MG63 (cell line): ENCODE measurements around the gene TPO. TPM values are rescaled to one million over a fixed set of nuclear protein-coding genes. Genes with fewer than 3 reads are reported as not detected.

ENCODE experiments used
- DNase-seq: peaks from one replicate; pipeline ENCODE4 v3.0.0-alpha.2; 2020
- H3K27me3 ChIP-seq: fragments of 250-450 bp; sonication (Bioruptor Pico); 2 replicates; pipeline ENCODE4 v1.5.1; 2020; ENCODE audit warnings: mild to moderate bottlenecking, moderate library complexity
- H3K36me3 ChIP-seq: fragments of 250-450 bp; sonication (Bioruptor Pico); 2 replicates; pipeline ENCODE4 v1.5.1; 2020; ENCODE audit warnings: mild to moderate bottlenecking, moderate library complexity
- H3K4me3 ChIP-seq: fragments of 250-450 bp; sonication (Bioruptor Pico); 2 replicates; pipeline ENCODE4 v1.5.1; 2020; ENCODE audit warnings: mild to moderate bottlenecking, moderate library complexity
- H3K9me3 ChIP-seq: fragments of 250-450 bp; sonication (Bioruptor Pico); 2 replicates; pipeline ENCODE4 v1.5.1; 2020; ENCODE audit warnings: mild to moderate bottlenecking, moderate library complexity
- total RNA-seq: library from RNA; depleted of rRNA; stranded (reverse); fragments of >200 nt; shearing (Covaris generic); gene quantifications from 2 replicates; pipeline ENCODE4 v1.2.3, GENCODE V29; 2014; ENCODE audit warnings: low replicate concordance

Gene TPO
- total RNA-seq, 1 experiment from 2014 or later = not detected

DNA sequence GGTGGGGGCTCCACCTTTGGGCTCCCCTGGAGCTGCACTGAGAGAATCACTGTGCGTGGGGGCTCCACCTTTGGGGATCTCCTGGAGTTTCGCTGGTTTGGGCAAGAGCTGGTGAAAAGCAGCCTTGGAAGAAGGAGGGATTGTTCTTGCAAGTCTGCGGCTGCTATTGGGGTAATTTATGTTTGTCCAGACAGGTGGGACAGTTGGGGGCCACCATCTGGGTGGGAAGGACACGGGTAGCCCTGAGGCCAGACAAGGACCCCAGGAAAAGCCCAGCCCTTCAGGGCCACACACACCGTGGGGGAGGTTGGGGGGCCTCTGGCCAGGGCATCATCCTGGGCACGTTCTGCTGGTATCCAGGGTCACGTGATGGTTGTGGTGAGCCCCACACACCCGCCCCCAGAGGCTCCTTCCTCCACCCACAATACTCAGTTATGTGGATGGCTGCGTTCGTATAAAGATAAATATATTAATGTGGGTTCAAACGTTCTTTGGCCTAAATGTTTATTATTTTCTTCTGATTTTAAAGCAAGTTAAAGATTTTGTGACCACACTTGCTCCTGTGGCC, 47.7 kb downstream of the TPO start:
- DNase-seq = no peak
- H3K9me3 ChIP-seq = no peaks in the 10 kb centered on the region
- peaks cover 2% of the 10 kb centered on the region; the same call in 1 of the 2 replicates for H3K27me3 ChIP-seq
- H3K4me3 ChIP-seq = no peak overlapping the region
- no peaks in the 10 kb centered on the region for H3K36me3 ChIP-seq

DNA sequence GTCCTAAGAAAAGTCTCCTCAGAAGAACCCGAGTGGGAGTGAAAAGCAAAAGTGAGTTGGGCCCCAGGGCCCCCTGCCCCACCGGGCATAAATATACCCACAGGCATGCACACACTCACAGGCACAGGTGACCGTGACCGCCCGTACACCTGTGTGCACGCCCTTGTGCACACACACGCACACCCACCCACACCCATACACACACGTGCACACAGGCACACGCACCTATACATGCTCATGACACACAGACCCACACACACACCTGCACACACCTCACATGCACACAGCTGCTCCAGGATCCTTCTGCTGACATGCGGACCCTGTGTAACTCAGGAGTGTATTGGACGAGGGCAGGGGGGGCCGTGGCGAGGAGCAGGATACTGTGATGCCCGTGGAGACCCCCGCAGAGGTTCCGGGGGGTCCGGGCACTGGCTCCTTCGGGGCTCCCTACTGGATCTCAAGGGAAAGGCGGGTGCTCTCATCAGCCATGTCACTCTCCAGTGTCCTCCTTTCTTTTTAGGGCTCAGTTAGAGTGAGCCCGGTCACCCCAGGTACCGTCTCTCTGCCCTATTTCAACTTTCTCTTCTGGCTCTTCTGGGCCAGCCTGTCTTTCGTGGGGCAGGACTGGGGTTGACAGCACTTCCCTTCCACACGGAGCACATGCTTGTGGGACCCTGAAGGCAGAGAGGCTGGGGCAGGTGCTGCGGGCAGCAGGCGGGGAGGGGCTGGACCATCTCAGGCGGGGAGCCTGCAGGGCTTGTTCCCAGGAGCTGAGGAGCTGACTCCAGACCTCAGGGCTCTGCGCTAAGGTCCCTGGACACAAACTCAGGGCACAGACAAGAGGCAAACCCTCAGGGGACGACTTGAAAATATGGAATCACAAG, 48.5 kb downstream of the TPO start:
- Histone ChIP-seq H3K27me3 (peaks cover 2% of the 10 kb centered on the region; the same call in 1 of the 2 replicates), H3K9me3 (no peaks in the 10 kb centered on the region), H3K4me3 (no peak overlapping the region), H3K36me3 (no peaks in the 10 kb centered on the region)
- DNase-seq = no peak

DNA sequence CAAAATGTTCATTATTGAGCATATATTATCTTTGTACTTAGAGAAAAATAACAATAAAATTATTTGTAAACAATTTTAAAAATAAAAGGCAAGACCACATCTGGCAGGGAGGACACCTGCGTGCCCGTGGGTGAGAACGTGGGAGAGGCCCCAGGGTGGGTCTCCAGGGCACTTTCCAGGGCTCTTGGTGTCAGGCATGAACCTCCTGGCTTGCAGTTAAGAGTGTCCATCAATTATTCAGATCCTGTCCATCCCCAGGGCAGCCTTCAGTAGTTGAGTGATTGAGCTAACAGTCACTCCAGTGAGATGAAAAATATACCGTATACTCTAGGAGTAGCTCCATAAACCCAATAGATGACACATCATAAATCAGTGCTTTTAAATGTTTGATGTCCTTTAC, 49.7 kb downstream of the TPO start:
- DNase-seq = no peak
- no peak overlapping the region for H3K4me3 ChIP-seq
- peaks cover 2% of the 10 kb centered on the region; the same call in 1 of the 2 replicates for H3K27me3 ChIP-seq
- no peaks in the 10 kb centered on the region for H3K9me3 ChIP-seq
- no peaks in the 10 kb centered on the region for H3K36me3 ChIP-seq

DNA sequence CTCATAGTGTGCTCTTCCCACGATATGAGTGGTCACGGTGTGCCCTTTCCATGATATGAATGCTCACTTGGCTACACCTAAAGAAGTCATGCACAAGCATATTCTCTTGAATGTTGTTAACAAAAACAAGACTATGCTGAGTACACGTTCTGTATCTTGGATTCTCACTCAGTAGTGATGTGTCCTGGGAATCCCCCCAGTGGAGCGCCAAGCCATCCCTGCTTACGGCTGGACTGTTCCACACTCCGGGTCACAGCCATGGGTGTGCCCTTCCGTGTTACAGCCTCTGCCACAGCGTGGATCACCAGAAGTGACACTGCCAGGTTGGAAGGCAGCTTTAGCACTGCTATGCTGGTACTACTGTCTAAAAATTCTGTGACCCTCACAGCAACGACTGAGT, 59.1 kb downstream of the TPO start:
- no peak for DNase-seq
- Histone ChIP-seq H3K9me3 (no peaks in the 10 kb centered on the region), H3K27me3 (no peaks in the 10 kb centered on the region), H3K36me3 (no peaks in the 10 kb centered on the region), H3K4me3 (no peak overlapping the region)

DNA sequence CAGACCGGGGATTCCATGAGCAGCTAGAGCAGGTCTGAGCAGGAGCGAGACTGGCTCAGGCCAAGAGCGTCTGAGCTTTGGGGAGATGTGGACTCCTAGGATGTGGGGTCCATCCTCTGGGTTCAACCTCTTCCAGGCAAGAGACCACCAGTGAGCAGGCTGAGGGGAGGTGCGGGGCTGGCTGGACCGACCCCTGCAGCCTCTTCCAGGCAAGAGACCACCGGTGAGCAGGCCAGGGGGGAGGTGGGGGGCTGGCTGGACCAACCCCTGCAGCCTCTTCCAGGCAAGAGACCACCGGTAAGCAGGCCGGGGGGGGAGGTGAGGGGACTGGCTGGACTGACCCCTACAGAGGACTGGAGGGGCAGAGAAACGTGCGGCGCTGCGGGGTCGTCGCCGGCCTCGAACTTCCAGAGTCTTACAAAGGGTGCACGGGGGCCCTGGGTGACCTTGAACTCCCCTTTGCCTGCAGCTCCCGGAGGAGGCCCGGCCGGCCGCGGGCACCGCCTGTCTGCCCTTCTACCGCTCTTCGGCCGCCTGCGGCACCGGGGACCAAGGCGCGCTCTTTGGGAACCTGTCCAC, 63.4 kb downstream of the TPO start:
- H3K9me3 ChIP-seq = no peaks in the 10 kb centered on the region
- H3K4me3 ChIP-seq = no peak overlapping the region
- H3K36me3 ChIP-seq = no peaks in the 10 kb centered on the region
- H3K27me3 ChIP-seq = no peaks in the 10 kb centered on the region
- no peak for DNase-seq

DNA sequence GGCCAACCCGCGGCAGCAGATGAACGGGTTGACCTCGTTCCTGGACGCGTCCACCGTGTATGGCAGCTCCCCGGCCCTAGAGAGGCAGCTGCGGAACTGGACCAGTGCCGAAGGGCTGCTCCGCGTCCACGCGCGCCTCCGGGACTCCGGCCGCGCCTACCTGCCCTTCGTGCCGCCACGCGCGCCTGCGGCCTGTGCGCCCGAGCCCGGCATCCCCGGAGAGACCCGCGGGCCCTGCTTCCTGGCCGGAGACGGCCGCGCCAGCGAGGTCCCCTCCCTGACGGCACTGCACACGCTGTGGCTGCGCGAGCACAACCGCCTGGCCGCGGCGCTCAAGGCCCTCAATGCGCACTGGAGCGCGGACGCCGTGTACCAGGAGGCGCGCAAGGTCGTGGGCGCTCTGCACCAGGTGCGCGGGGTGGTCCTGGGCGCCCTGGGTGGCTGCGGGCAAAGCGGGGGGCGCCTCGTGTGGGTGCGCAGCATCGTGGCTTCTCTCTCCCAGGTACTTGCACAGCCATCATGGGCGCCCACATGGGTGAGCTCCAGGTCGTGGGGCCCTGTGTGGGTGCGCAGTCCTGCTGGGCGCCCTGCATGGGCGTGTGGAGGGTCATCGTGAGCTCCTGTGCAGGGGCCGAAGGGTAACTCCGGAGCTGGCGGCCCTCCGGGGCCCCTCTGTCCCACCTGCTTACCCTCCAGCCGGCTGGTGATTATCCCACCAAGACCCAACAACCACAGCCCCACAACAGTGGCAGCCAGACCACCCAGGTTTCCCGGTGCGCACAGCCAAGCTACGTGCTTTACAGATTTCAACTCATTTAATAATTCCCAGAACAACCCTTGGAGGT, 64.2 kb downstream of the TPO start:
- no peak for DNase-seq
- Histone ChIP-seq H3K4me3 (no peak overlapping the region), H3K27me3 (no peaks in the 10 kb centered on the region), H3K9me3 (no peaks in the 10 kb centered on the region), H3K36me3 (no peaks in the 10 kb centered on the region)

DNA sequence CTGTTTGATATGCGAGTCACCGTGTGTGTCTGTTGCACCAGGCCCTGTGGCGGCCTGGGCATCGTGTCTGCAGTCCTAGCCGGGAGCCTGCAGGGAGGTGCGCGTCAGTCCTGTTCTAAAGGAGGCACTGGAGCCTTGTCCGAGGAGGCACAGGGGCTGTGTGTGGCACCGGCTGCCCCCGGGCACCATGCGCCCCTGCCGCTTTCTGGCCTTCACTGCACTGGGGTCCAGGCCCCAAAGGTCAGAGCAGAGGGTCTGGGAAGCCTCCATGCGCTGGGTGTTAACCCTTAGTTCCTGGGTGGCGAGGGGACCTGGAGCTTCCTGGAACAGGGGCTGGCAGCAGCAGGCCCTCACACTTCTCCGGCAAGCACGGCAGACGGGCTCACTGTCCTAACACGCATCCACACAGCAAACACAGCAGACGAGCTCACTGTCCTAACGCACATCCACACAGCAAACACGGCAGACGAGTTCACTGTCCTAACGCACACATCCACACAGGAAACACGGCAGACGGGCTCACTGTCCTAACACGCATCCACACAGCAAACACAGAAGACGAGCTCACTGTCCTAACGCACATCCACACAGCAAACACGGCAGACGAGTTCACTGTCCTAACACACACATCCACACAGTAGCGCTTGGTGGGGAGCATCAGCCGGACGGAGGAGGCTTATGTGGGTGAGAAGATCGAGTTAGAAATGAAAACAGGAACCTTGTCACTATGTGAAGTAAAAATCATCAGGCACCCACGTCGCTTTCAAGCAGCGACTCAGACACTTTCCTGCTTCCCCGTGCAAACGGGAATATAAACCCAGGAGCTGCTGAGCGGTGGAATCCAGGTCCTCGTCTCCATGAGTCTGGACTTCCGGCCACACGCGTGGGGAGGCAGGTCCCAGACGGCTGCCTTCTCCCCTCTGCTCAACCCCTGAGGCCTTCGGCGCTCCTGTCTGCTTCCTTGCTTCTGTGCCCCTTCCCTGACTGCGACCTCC, 65.3 kb downstream of the TPO start:
- H3K27me3 ChIP-seq = no peaks in the 10 kb centered on the region
- DNase-seq = no peak
- H3K36me3 ChIP-seq = no peaks in the 10 kb centered on the region
- H3K9me3 ChIP-seq = no peaks in the 10 kb centered on the region
- no peak overlapping the region for H3K4me3 ChIP-seq

DNA sequence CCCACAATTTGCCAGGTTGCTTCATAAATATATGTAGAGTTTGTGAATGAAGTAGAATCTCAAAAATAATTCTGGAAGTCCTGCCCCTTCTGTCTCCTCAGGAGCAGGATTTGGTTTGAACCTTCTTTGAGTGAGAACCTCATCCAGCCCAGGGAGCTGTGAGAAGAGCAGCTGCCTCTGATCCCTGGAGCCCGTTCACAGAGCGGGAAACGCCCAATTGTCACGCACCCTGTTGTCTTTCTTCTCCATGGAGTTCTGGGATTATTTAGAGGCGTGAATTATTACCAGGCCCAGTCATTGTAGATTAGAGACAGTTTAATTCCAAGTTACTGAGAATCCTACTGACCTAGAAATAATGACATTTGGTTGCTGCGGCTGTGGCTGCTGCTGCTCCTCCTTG, 66.1 kb downstream of the TPO start:
- no peak for DNase-seq
- Histone ChIP-seq H3K4me3 (no peak overlapping the region), H3K9me3 (no peaks in the 10 kb centered on the region), H3K27me3 (no peaks in the 10 kb centered on the region), H3K36me3 (no peaks in the 10 kb centered on the region)

DNA sequence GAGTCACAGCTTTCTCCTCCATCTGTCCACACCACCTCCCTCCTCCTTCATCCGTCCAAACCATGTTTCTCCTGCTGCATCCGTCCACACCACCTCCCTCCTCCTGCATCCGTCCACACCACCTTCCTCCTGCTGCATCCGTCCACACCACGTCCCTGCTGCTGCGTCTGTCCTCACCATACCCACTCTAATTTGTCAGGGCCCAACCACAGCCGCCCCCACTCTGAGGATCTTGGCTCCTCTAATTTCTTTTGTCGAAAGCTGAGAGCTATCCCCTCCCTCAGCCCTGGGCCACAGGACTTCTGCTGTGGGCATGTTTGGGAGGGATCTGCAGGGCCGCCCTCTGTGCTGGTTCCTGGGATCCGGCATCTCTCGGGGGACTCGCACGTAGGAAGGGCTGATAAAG, 67.4 kb downstream of the TPO start:
- Histone ChIP-seq H3K36me3 (no peaks in the 10 kb centered on the region), H3K9me3 (no peaks in the 10 kb centered on the region), H3K4me3 (no peak overlapping the region), H3K27me3 (no peaks in the 10 kb centered on the region)
- DNase-seq = no peak

DNA sequence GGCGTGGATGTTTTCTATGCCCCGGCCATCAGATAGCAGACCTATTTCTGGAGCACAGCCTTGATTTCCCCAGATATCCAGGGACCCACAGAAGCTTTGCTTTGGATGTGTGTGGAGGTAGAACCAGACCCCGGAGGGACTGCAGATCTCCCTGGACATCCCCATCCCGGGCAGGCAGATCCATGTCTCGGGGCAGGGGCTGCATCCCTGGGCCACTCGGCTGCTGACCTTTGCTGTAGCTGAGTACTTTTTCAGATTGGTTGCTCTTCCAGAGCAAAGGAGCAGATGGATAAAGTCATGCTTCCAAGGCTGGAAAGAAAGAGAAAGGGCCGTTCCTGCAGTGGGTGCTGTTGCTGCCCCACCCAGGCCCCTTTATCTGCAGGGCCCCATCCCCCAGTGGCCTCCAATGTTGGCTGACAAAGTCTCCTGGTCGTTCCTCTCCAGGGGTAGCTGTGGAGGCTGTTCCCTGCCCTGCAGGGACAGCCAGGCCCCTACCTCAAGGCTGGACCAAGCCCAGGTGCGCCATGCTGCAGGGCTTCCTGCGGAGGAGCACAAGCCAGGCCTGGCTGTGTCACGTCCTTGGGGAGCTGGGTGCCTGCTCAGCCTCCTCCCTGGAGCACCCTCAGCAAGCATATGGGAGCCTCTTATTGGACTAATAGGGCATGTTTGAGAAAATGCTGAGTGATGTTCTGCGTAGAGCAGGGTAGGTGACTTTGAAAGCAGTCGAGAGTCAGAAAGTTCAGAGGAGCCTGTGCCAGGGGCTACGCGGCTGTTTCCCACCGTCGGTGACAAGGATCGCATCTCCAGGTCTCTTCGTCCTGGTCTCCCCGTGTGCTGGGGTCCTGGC, 68.4 kb downstream of the TPO start:
- Histone ChIP-seq H3K4me3 (no peak overlapping the region), H3K27me3 (no peaks in the 10 kb centered on the region), H3K36me3 (no peaks in the 10 kb centered on the region), H3K9me3 (no peaks in the 10 kb centered on the region)
- no peak for DNase-seq

DNA sequence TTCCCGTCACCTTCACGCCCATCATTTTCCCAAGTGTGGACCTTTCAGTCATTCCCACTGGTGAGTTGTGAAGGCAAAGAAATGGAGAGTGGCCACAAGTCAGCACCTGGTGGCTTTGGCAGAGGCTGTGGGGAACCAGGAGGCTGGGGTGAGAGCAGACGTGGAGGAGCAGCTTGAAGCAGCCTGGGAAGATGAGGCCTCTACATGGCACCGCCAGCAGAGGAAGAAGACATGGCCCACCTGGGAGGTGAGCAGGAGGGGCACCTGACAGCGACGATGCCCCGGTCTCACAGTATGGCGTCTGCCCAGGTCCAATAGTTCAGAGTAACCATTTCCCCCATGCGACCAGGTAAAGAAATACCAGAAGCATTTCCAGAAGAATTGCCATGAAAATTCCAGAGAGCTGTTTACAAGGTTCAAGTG, 69.0 kb downstream of the TPO start:
- Histone ChIP-seq H3K36me3 (no peaks in the 10 kb centered on the region), H3K4me3 (no peak overlapping the region), H3K9me3 (no peaks in the 10 kb centered on the region), H3K27me3 (no peaks in the 10 kb centered on the region)
- no peak for DNase-seq

DNA sequence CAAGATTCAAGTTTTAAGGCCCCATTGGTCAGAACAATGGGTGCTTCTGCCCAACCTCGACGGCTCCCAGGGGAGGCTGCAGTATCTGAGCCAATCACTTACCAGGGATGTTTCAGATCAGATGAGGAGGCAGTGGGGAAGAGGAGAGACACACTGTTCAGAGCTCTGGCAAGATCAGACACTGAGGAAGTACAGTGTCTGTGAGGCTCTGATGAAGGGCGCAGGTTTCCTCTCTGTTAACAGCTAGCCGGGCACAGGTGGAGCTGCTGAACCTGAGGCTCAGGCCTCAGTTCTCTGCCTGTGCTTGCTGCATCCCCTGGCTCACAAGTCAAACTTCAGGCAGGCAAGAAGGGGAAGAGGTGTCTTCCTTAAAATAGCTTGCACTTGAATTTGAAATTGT, 69.7 kb downstream of the TPO start:
- no peaks in the 10 kb centered on the region for H3K36me3 ChIP-seq
- no peaks in the 10 kb centered on the region for H3K9me3 ChIP-seq
- DNase-seq = no peak

DNA sequence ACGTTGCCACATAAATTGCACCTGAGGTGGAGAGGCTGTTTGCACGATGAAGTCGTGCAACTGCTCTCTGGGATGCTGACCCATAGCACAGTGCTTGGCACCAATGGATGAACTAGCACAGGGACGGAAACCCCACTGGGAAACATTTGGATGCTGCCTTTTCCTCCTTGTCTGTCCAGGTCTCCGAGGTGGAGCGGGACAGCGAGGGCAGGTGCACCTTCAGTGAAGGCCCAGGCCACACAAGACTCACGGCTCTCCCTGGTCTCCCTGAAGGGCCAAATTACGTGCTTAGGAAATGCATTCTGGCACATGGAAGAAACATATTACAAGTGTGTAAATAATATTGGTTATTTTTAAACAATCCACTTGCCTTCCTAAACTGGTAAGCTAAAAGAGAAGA, 70.3 kb downstream of the TPO start:
- no peak for DNase-seq
- Histone ChIP-seq H3K36me3 (no peaks in the 10 kb centered on the region), H3K27me3 (no peaks in the 10 kb centered on the region)

More for the DNA sequence above, 69.7 kb downstream of the TPO start:
- no peak overlapping the region for H3K4me3 ChIP-seq
- H3K27me3 ChIP-seq = no peaks in the 10 kb centered on the region

DNA sequence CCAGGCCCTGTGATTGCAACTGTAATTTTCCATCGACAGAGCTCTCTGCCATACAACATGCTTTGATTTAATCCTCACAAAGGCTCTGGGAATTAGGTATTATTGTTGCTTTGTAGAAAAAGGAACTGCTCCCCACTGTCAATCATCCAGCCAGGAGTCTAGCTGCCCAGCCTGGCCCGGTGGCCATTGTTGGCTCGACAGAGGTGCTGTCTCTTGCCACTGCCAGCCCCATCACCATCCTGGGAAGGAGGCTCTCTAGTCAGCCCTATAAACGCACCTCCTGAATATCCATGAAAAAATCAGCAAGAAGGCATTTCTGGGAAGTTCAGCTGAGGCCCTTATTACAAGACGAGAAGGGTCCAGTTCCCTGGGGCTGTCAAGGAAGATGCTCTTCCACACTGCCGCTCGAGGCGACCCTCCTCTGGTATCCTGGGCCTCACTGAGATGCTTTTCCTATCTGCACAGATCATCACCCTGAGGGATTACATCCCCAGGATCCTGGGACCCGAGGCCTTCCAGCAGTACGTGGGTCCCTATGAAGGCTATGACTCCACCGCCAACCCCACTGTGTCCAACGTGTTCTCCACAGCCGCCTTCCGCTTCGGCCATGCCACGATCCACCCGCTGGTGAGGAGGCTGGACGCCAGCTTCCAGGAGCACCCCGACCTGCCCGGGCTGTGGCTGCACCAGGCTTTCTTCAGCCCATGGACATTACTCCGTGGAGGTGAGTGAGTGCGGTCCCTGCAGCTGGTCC, 71.0 kb downstream of the TPO start:
- no peaks in the 10 kb centered on the region for H3K27me3 ChIP-seq
- H3K4me3 ChIP-seq = no peak overlapping the region
- H3K36me3 ChIP-seq = no peaks in the 10 kb centered on the region
- no peak for DNase-seq
- no peaks in the 10 kb centered on the region for H3K9me3 ChIP-seq

More for the DNA sequence above, 70.3 kb downstream of the TPO start:
- Histone ChIP-seq H3K9me3 (no peaks in the 10 kb centered on the region), H3K4me3 (no peak overlapping the region)
